Suprapubic skin (tissue), 4 donors: ENCODE data around the gene SLC36A2. TPM values are rescaled to one million over a fixed set of nuclear protein-coding genes. Genes with fewer than 3 reads are reported as not detected.
"Not testable (repeated sequence)": the region's sequence is repeated elsewhere in the genome, so short reads cannot be mapped to it uniquely, and the experiment has no call there.

Experiments used
- DNase-seq, 2 donors: peaks; one replicate each; pipeline ENCODE4 v3.0.0-alpha.2; 2019; ENCODE audit warnings: low spot score in 2 of 2
- H3K27ac ChIP-seq: fragments of 200-600 bp; sonication (generic); one replicate; pipeline ENCODE4 v1.5.1; 2019
- H3K27me3 ChIP-seq: fragments of 200-600 bp; sonication (generic); one replicate; pipeline ENCODE4 v1.5.1; 2019
- H3K36me3 ChIP-seq: fragments of 200-600 bp; sonication (generic); one replicate; pipeline ENCODE4 v1.5.1; 2019
- H3K4me1 ChIP-seq: fragments of 200-600 bp; sonication (generic); one replicate; pipeline ENCODE4 v1.5.1; 2019
- H3K4me3 ChIP-seq: fragments of 200-600 bp; sonication (generic); one replicate; pipeline ENCODE4 v1.5.1; 2019; ENCODE audit warnings: mild to moderate bottlenecking
- H3K9me3 ChIP-seq: fragments of 200-600 bp; sonication (generic); one replicate; pipeline ENCODE4 v1.5.1; 2019
- EP300 ChIP-seq: sonication (generic); formaldehyde crosslinking; IDR thresholded peaks from one replicate; pipeline ENCODE4 v1.6.1; 2017; ENCODE audit warnings: antibody characterized with exemption
- POLR2A ChIP-seq, 2 donors: fragments of 450-650 bp; IDR thresholded peaks; one replicate each; pipeline ENCODE4 v1.6.1; 2017; ENCODE audit warnings: antibody characterized with exemption in 2 of 2, mild to moderate bottlenecking in 2 of 2, moderate library complexity in 2 of 2
- POLR2AphosphoS5 ChIP-seq, 3 donors: sonication (generic); formaldehyde crosslinking; IDR thresholded peaks; one replicate each; pipeline ENCODE4 v1.6.1; 2017; ENCODE audit warnings: antibody characterized with exemption in 3 of 3
- WGBS: methylation state at CpG from one replicate; pipeline ENCODE4 v1.1.5; 2018; 5-methylcytosine and 5-hydroxymethylcytosine counted together
- total RNA-seq, 4 donors: library from RNA; depleted of rRNA; stranded (reverse); fragments of >200 nt; gene quantifications; one replicate each; pipeline ENCODE4 v1.1.0, GENCODE V29; 2016
- TF ChIP-seq, protein P1 (sequence below), 2 donors: fragments of 200-600 bp in 1 of 2; fragments of 450-650 bp in 1 of 2; sonication (generic) in 1 of 2; IDR thresholded peaks; one replicate each; pipeline ENCODE4 v1.5.1; 2016 to 2019; ENCODE audit warnings: antibody characterized with exemption in 2 of 2, mild to moderate bottlenecking in 1 of 2, moderate library complexity in 1 of 2

Gene SLC36A2
- total RNA-seq, 4 donors from 2014 or later, result not detected

GRCh38 chr5:151381899-151382298 is 34.5 kb upstream of the SLC36A2 start:
- Histone ChIP-seq H3K27ac (no peak overlapping the region), H3K9me3 (no peaks in the 10 kb centered on the region), H3K36me3 (no peaks in the 10 kb centered on the region), H3K4me3 (no peak overlapping the region), H3K4me1 (no peaks in the 10 kb centered on the region), H3K27me3 (no peaks in the 10 kb centered on the region)
- no peak for DNase-seq
- TF ChIP-seq POLR2AphosphoS5 (IDR thresholded peaks at IDR 0.05), result no peak
- TF ChIP-seq POLR2A (IDR thresholded peaks at IDR 0.05), result no peak
- TF ChIP-seq, protein P1, sequence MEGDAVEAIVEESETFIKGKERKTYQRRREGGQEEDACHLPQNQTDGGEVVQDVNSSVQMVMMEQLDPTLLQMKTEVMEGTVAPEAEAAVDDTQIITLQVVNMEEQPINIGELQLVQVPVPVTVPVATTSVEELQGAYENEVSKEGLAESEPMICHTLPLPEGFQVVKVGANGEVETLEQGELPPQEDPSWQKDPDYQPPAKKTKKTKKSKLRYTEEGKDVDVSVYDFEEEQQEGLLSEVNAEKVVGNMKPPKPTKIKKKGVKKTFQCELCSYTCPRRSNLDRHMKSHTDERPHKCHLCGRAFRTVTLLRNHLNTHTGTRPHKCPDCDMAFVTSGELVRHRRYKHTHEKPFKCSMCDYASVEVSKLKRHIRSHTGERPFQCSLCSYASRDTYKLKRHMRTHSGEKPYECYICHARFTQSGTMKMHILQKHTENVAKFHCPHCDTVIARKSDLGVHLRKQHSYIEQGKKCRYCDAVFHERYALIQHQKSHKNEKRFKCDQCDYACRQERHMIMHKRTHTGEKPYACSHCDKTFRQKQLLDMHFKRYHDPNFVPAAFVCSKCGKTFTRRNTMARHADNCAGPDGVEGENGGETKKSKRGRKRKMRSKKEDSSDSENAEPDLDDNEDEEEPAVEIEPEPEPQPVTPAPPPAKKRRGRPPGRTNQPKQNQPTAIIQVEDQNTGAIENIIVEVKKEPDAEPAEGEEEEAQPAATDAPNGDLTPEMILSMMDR (IDR thresholded peaks at IDR 0.05), result no peak
- TF ChIP-seq EP300, result no peak
- WGBS, result 83% methylated on average over 5 of the region's 6 CpGs

GRCh38 chr5:151378616-151379015 is 31.3 kb upstream of the SLC36A2 start:
- 97% methylated on average over 6 of the region's 6 CpGs for WGBS
- Histone ChIP-seq H3K4me3 (no peak overlapping the region), H3K36me3 (no peaks in the 10 kb centered on the region), H3K27ac (no peak overlapping the region), H3K27me3 (no peaks in the 10 kb centered on the region), H3K9me3 (no peaks in the 10 kb centered on the region), H3K4me1 (no peaks in the 10 kb centered on the region)
- TF ChIP-seq, protein P1 (IDR thresholded peaks at IDR 0.05), result no peak
- TF ChIP-seq POLR2AphosphoS5 (IDR thresholded peaks at IDR 0.05) (no peak), EP300 (no peak), POLR2A (IDR thresholded peaks at IDR 0.05) (no peak)
- DNase-seq, result no peak

DNA sequence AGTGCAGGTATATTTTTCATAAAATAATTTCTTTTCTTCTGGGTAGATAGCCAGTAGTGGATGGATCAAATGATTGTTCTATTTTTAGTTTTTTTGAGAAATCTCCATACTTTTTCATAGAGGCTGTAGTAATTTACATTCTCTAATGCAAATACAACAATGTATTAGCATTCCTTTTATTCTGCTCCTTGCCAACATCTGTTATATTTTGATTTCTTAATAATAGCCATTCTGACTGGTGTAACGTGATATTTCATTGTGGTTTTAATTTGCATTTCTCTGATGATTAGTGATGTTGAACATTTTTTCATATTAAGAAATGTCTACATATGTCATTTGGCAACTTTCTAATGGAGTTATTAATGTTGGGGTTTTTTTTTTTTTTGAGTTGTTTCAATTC is 27.2 kb upstream of the SLC36A2 start:
- H3K9me3 ChIP-seq, result no peaks in the 10 kb centered on the region
- DNase-seq, result no peak
- H3K36me3 ChIP-seq, result no peaks in the 10 kb centered on the region
- H3K4me3 ChIP-seq, result no peak overlapping the region
- H3K27me3 ChIP-seq, result no peaks in the 10 kb centered on the region
- no peak for TF ChIP-seq EP300
- TF ChIP-seq, protein P1 (IDR thresholded peaks at IDR 0.05), result no peak
- TF ChIP-seq POLR2AphosphoS5 (IDR thresholded peaks at IDR 0.05), result no peak
- 0% methylated on average over 1 of the region's 1 CpG for WGBS
- no peaks in the 10 kb centered on the region for H3K4me1 ChIP-seq
- no peak overlapping the region for H3K27ac ChIP-seq

- 87% methylated on average over 6 of the region's 6 CpGs for WGBS
- H3K36me3 ChIP-seq, DNase-seq: not testable (repeated sequence)
Observed at GRCh38 chr5:151367038-151367437, 19.7 kb upstream of the SLC36A2 start.

GRCh38 chr5:151363673-151364072 is 16.3 kb upstream of the SLC36A2 start:
- Histone ChIP-seq H3K4me3 (no peak overlapping the region), H3K4me1 (no peaks in the 10 kb centered on the region), H3K9me3 (peaks cover 17% of the 10 kb centered on the region), H3K27ac (no peak overlapping the region), H3K36me3 (no peaks in the 10 kb centered on the region), H3K27me3 (no peaks in the 10 kb centered on the region)
- TF ChIP-seq, protein P1 (IDR thresholded peaks at IDR 0.05), result no peak
- TF ChIP-seq POLR2AphosphoS5 (IDR thresholded peaks at IDR 0.05) (no peak), POLR2A (IDR thresholded peaks at IDR 0.05) (no peak), EP300 (no peak)
- no peak for DNase-seq

More at GRCh38 chr5:151367038-151367437, 19.7 kb upstream of the SLC36A2 start:
- H3K4me3 ChIP-seq, H3K27me3 ChIP-seq, H3K4me1 ChIP-seq, H3K27ac ChIP-seq: not testable (repeated sequence)
- peaks cover 17% of the 10 kb centered on the region for H3K9me3 ChIP-seq

DNA sequence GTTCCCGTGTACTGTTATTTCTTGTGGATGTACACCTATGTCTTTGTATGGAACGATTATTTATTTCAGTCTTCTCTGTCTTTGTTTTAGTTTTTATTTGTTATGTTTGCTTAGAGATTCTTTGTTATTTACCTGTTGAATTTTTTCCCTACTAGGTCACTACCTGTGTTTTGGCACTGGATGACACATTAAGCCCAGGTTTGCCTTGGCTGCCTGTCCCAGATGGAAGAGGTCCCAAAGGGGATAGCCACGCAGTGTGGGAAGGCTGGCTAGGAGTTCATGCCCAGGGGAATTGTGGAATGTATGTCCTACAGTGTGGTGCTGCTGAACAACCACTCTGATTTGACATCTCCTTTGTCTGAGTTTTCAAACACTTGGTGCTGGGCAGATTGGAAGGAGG is 15.6 kb upstream of the SLC36A2 start:
- Histone ChIP-seq H3K27ac (no peak overlapping the region), H3K4me1 (no peaks in the 10 kb centered on the region), H3K4me3 (no peak overlapping the region), H3K36me3 (no peaks in the 10 kb centered on the region), H3K9me3 (peaks cover 17% of the 10 kb centered on the region), H3K27me3 (no peaks in the 10 kb centered on the region)
- WGBS, result 63% methylated on average over 3 of the region's 3 CpGs
- TF ChIP-seq EP300 (no peak), POLR2AphosphoS5 (IDR thresholded peaks at IDR 0.05) (no peak), POLR2A (IDR thresholded peaks at IDR 0.05) (no peak)
- TF ChIP-seq, protein P1 (IDR thresholded peaks at IDR 0.05), result no peak
- no peak for DNase-seq
